MM.1S (cell line): ENCODE results near the gene HES1.

Experiments used
- EZH2 ChIP-seq: fragments of 300-600 bp; sonication (generic); optimal IDR thresholded peaks from 2 replicates; pipeline ENCODE3; 2017; ENCODE audit warnings: low read depth, mild to moderate bottlenecking, antibody characterized with exemption, low read length, mixed read lengths
- EZH2phosphoT487 ChIP-seq: fragments of 300-600 bp; sonication (generic); IDR thresholded peaks from 2 replicates; pipeline ENCODE4 v1.6.1; 2018; ENCODE audit warnings: antibody characterized with exemption, low read length
- TF ChIP-seq, protein P1 (sequence below): fragments of 300-600 bp; sonication (generic); IDR thresholded peaks from 2 replicates; pipeline ENCODE4 v1.5.1; 2016; ENCODE audit warnings: antibody characterized with exemption, low read length, mixed read lengths

DNA sequence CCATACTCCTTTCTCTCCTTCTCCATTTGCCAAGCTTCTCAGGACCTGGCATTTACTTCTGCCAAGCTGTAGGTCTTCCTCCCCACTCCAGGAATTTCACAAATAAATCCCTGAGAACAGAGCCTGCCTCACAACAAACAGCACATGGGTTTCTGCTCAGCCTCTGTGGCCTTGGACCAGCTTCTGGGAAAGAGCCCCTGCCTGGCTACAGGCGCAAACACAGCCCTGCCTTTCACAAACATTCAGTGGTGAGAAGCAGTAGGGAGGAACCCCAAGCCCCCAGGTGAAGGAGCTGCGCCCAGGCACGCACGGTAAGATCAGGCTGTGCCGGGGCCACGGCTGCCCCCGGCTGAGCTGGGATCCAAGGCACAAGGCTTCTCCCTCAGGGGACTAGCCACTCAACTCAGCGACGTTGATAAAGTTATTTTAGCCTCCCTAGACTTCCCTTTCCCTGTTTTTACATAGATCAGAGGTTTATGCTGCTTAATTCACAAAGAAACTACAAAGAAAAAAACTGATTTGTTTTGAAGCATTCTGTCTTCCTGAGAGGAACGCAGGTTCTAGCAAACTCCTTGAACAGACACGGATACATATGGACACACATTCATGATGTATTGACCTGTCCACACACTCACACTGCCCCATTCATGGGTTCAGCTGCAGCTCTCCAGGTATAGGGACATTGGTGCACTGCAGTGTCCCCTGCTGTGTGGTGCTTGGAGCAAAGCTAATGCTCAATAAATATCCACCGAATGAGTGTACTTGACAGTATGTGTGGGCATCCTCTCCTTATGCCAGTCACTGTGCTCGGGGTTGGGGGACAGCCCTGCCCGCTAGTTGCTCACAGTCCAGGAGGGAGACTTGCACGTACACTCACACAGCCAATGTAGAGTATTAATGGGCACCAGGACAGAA lies 25.4 kb downstream of the HES1 start:
- TF ChIP-seq, protein P1, sequence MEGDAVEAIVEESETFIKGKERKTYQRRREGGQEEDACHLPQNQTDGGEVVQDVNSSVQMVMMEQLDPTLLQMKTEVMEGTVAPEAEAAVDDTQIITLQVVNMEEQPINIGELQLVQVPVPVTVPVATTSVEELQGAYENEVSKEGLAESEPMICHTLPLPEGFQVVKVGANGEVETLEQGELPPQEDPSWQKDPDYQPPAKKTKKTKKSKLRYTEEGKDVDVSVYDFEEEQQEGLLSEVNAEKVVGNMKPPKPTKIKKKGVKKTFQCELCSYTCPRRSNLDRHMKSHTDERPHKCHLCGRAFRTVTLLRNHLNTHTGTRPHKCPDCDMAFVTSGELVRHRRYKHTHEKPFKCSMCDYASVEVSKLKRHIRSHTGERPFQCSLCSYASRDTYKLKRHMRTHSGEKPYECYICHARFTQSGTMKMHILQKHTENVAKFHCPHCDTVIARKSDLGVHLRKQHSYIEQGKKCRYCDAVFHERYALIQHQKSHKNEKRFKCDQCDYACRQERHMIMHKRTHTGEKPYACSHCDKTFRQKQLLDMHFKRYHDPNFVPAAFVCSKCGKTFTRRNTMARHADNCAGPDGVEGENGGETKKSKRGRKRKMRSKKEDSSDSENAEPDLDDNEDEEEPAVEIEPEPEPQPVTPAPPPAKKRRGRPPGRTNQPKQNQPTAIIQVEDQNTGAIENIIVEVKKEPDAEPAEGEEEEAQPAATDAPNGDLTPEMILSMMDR: no peak
- TF ChIP-seq EZH2 (no peak), EZH2phosphoT487 (no peak)
